ENCODE results near the gene TOX2. TPM values are rescaled to one million over a fixed set of nuclear protein-coding genes. Genes with fewer than 3 reads are reported as not detected.

Gene TOX2
- total RNA-seq, 2 experiments from 2014 or later: 0.23 TPM; not detected in 1

GRCh38 chr20:43909211-43909610 lies 5.4 kb upstream of the TOX2 start:
- Histone ChIP-seq H3K27ac (ENCODE audit: low read depth, low read length, poor library complexity, severe bottlenecking) (no peak overlapping the region), H3K9me2 (ENCODE audit: insufficient read depth, low read length) (no peaks in the 10 kb centered on the region), H3K4me3 (ENCODE audit: low read depth, low read length, poor library complexity, severe bottlenecking) (no peak overlapping the region), H2AFZ (ENCODE audit: low read length) (no peak overlapping the region), H3K36me3 (ENCODE audit: insufficient read depth, low read length) (no peaks in the 10 kb centered on the region), H3K4me1 (ENCODE audit: insufficient read depth, low read length, poor library complexity, severe bottlenecking) (no peaks in the 10 kb centered on the region), H3K9me3 (ENCODE audit: low read length) (no peaks in the 10 kb centered on the region), H3K4me2 (ENCODE audit: low read length) (no peak overlapping the region), H3K79me2 (ENCODE audit: insufficient read depth, low read depth, low read length) (no peaks in the 10 kb centered on the region), H4K20me1 (ENCODE audit: insufficient read depth, low read length) (no peaks in the 10 kb centered on the region)
- ChIA-PET CTCF (ENCODE audit: unreplicated experiment) (no interaction called here), POLR2A (interaction anchor here (0.6 kb wide), 1 partner anchor 1618 kb away, joined by 5 read pairs; no protein-coding TSS in a partner anchor)
- TF ChIP-seq EZH2phosphoT487 (IDR thresholded peaks at IDR 0.05; ENCODE audit: borderline replicate concordance, low read depth, low read length) (no peak), CTCF (conservative IDR thresholded peaks at IDR 0.05; ENCODE audit: low read length) (no peak)
- no peak for DNase-seq (ENCODE audit: low spot score)
- BruUV-seq (replicated peaks): no TSS peak
- intact Hi-C loops (cut with micrococcal nuclease; ENCODE audit: unreplicated experiment): no loop called here

- Histone ChIP-seq H3K4me1 (ENCODE audit: insufficient read depth, low read length, poor library complexity, severe bottlenecking) (no peaks in the 10 kb centered on the region), H3K79me2 (ENCODE audit: insufficient read depth, low read depth, low read length) (no peaks in the 10 kb centered on the region), H4K20me1 (ENCODE audit: insufficient read depth, low read length) (no peaks in the 10 kb centered on the region), H3K9me2 (ENCODE audit: insufficient read depth, low read length) (no peaks in the 10 kb centered on the region), H2AFZ (ENCODE audit: low read length) (no peak overlapping the region), H3K9me3 (ENCODE audit: low read length) (no peaks in the 10 kb centered on the region), H3K4me2 (ENCODE audit: low read length) (no peak overlapping the region), H3K36me3 (ENCODE audit: insufficient read depth, low read length) (no peaks in the 10 kb centered on the region), H3K27ac (ENCODE audit: low read depth, low read length, poor library complexity, severe bottlenecking) (no peak overlapping the region), H3K4me3 (ENCODE audit: low read depth, low read length, poor library complexity, severe bottlenecking) (no peak overlapping the region)
- POLR2A ChIA-PET: no interaction called here
- intact Hi-C loops (cut with micrococcal nuclease; ENCODE audit: unreplicated experiment): no loop called here
- CTCF ChIA-PET (ENCODE audit: unreplicated experiment): no interaction called here
- DNase-seq (ENCODE audit: low spot score): no peak
- no peak for TF ChIP-seq EZH2phosphoT487 (IDR thresholded peaks at IDR 0.05; ENCODE audit: borderline replicate concordance, low read depth, low read length)
- no peak for TF ChIP-seq CTCF (conservative IDR thresholded peaks at IDR 0.05; ENCODE audit: low read length)
- BruUV-seq (replicated peaks): no TSS peak
Observed at GRCh38 chr20:43909720-43910119, 4.9 kb upstream of the TOX2 start.

- BruUV-seq (replicated peaks): no TSS peak
- H3K4me3 ChIP-seq (ENCODE audit: low read depth, low read length, poor library complexity, severe bottlenecking): no peak overlapping the region
- CTCF ChIA-PET (ENCODE audit: unreplicated experiment): no interaction called here
- DNase-seq (ENCODE audit: low spot score): no peak
- H3K79me2 ChIP-seq (ENCODE audit: insufficient read depth, low read depth, low read length): no peaks in the 10 kb centered on the region
- H3K4me1 ChIP-seq (ENCODE audit: insufficient read depth, low read length, poor library complexity, severe bottlenecking): no peaks in the 10 kb centered on the region
- H3K27ac ChIP-seq (ENCODE audit: low read depth, low read length, poor library complexity, severe bottlenecking): no peak overlapping the region
- POLR2A ChIA-PET: interaction anchor here (0.6 kb wide), 1 partner anchor 470 kb away, joined by 5 read pairs; no protein-coding TSS in a partner anchor
- H2AFZ ChIP-seq (ENCODE audit: low read length): no peak overlapping the region
- TF ChIP-seq CTCF (conservative IDR thresholded peaks at IDR 0.05; ENCODE audit: low read length) (no peak), EZH2phosphoT487 (IDR thresholded peaks at IDR 0.05; ENCODE audit: borderline replicate concordance, low read depth, low read length) (no peak)
- H3K36me3 ChIP-seq (ENCODE audit: insufficient read depth, low read length): no peaks in the 10 kb centered on the region
- H3K4me2 ChIP-seq (ENCODE audit: low read length): no peak overlapping the region
- H4K20me1 ChIP-seq (ENCODE audit: insufficient read depth, low read length): no peaks in the 10 kb centered on the region
- no peaks in the 10 kb centered on the region for H3K9me2 ChIP-seq (ENCODE audit: insufficient read depth, low read length)
- intact Hi-C loops (cut with micrococcal nuclease; ENCODE audit: unreplicated experiment): no loop called here
- no peaks in the 10 kb centered on the region for H3K9me3 ChIP-seq (ENCODE audit: low read length)
Observed at GRCh38 chr20:43910564-43910963, 4.1 kb upstream of the TOX2 start.
